WTC11 (cell line): ENCODE measurements around the gene RHBDD3. TPM values are rescaled to one million over a fixed set of nuclear protein-coding genes. Genes with fewer than 3 reads are reported as not detected.

Source experiments
- ATAC-seq: fragments of 200-7000 bp; cut with Tn5 transposase; 2 replicates; pipeline ENCODE4 v1.10.0; 2021; ENCODE audit warnings: mild to moderate bottlenecking, moderate library complexity
- CTCF ChIA-PET: fragments of 300-600 bp; sonication (Branson Sonifier 250); formaldehyde crosslinking; loops from one replicate; lab custom pipeline; 2021; ENCODE audit warnings: antibody characterized with exemption; lab: Charles Lee
- POLR2A ChIA-PET: fragments of 350-600 bp; sonication (Branson Sonifier 250); formaldehyde crosslinking; loops from one replicate; lab custom pipeline; 2021; ENCODE audit warnings: antibody characterized with exemption; lab: Charles Lee
- DNase-seq: peaks from one replicate; pipeline ENCODE4 v3.0.0; 2021; ENCODE audit warnings: low spot score
- H3K27ac Mint-ChIP-seq: 2 replicates; pipeline ENCODE4 v1.8.0; 2021; ENCODE audit warnings: mixed read lengths
- H3K27me3 Mint-ChIP-seq: 2 replicates; pipeline ENCODE4 v1.8.0; 2021; ENCODE audit warnings: low read depth, mild to moderate bottlenecking, moderate library complexity, mixed read lengths
- H3K36me3 Mint-ChIP-seq: 2 replicates; pipeline ENCODE4 v1.8.0; 2021; ENCODE audit warnings: mixed read lengths
- H3K4me1 Mint-ChIP-seq: 2 replicates; pipeline ENCODE4 v1.8.0; 2022; ENCODE audit warnings: mixed read lengths
- H3K4me3 Mint-ChIP-seq: 2 replicates; pipeline ENCODE4 v1.8.0; 2021; ENCODE audit warnings: mild to moderate bottlenecking, moderate library complexity, mixed read lengths
- H3K9me3 Mint-ChIP-seq: 2 replicates; pipeline ENCODE4 v1.8.0; 2021; ENCODE audit warnings: mixed read lengths
- ELF4 ChIP-seq: sonication (generic); formaldehyde crosslinking; IDR thresholded peaks from 2 replicates; pipeline ENCODE4 v1.8.1; 2022; ENCODE audit warnings: low read depth, mild to moderate bottlenecking, moderate library complexity, missing genetic modification reagents
- JUN ChIP-seq: sonication (generic); formaldehyde crosslinking; IDR thresholded peaks from 2 replicates; pipeline ENCODE4 v1.8.0; 2023; ENCODE audit warnings: mild to moderate bottlenecking, missing genetic modification reagents
- NFYB ChIP-seq: sonication (generic); formaldehyde crosslinking; conservative IDR thresholded peaks from 2 replicates; pipeline ENCODE4 v1.8.0; 2022; ENCODE audit warnings: low read depth, missing genetic modification reagents
- NR3C1 ChIP-seq: sonication (generic); formaldehyde crosslinking; conservative IDR thresholded peaks from 2 replicates; pipeline ENCODE4 v1.8.1; 2023; ENCODE audit warnings: low read depth, mild to moderate bottlenecking, missing genetic modification reagents
- OVOL2 ChIP-seq: fragments of 250-450 bp; sonication (Bioruptor Pico); IDR thresholded peaks from 2 replicates; pipeline ENCODE4 v1.9.0; 2021; ENCODE audit warnings: mild to moderate bottlenecking, borderline replicate concordance
- ZNF138 ChIP-seq: sonication (generic); formaldehyde crosslinking; conservative IDR thresholded peaks from 2 replicates; pipeline ENCODE4 v1.8.1; 2022; ENCODE audit warnings: mild to moderate bottlenecking, moderate library complexity, missing genetic modification reagents
- ZNF317 ChIP-seq: sonication (generic); formaldehyde crosslinking; IDR thresholded peaks from 2 replicates; pipeline ENCODE4 v1.8.1; 2023; ENCODE audit warnings: low read depth, mild to moderate bottlenecking, moderate library complexity, missing genetic modification reagents, borderline replicate concordance
- total RNA-seq: library from RNA; stranded (reverse); gene quantifications from 3 replicates; pipeline ENCODE4 v1.2.3, GENCODE V29; 2021
- TF ChIP-seq, protein P1 (sequence below): sonication (generic); formaldehyde crosslinking; IDR thresholded peaks from 2 replicates; pipeline ENCODE4 v1.8.1; 2022; ENCODE audit warnings: low read depth, missing genetic modification reagents, borderline replicate concordance
- TF ChIP-seq, protein P2 (sequence below): sonication (generic); formaldehyde crosslinking; IDR thresholded peaks from 2 replicates; pipeline ENCODE4 v1.8.1; 2023; ENCODE audit warnings: mild to moderate bottlenecking, missing genetic modification reagents, moderate library complexity
- TF ChIP-seq, protein P3 (sequence below): sonication (generic); formaldehyde crosslinking; IDR thresholded peaks from 2 replicates; pipeline ENCODE4 v1.8.1; 2022; ENCODE audit warnings: missing genetic modification reagents, borderline replicate concordance
- TF ChIP-seq, protein P4 (sequence below): sonication (generic); formaldehyde crosslinking; IDR thresholded peaks from 2 replicates; pipeline ENCODE4 v1.8.1; 2023; ENCODE audit warnings: mild to moderate bottlenecking, missing genetic modification reagents, borderline replicate concordance

RHBDD3 gene
- total RNA-seq, 1 experiment from 2014 or later, result 77.9 TPM

DNA sequence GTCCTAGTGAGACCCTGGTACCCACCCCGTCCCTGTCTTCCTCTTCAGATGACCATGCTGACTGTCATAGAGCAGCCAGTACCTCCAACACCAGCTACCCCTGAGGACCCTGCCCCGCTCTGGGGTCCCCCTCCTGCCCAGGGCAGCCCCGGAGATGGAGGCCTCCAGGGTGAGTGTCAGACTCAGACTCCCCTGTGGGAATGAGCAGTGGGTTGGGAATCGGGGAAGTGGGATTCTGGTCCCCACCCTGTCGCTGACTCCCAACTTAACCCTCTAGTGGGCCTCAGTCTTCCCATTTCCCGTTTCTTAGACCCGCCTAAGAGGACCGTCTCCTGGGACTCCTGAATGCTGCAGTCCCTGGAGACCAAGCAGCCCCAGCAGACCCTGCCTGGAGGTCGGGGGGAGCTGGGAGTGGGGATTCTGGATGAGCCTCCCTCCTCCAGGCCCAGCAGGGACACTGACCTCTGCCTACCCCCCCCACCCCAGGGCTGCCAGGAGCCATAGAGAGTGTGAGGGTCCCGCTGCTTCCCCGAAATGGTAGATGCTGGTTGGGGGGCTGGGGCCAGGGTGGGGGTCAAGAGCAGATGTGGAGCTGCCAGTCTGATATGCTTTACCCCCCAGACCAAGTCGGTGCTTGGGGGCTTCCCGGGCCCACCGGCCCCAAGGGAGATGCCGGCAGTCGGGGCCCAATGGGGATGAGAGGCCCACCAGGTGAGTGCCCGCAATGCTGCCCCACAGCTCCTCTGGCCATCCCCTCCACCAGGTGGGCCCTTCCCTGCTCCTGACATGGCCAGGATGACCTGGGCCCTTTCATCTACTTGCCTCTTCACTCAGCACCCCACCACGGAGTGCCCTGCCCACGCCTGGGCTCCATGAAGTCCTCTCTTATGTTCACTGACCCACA, 36.6 kb downstream of the RHBDD3 start:
- DNase-seq (no peak), ATAC-seq (no peak)
- Mint-ChIP-seq H3K27ac (no peak overlapping the region), H3K4me1 (no peaks in the 10 kb centered on the region), H3K9me3 (peaks cover 5% of the 10 kb centered on the region), H3K27me3 (peaks cover 9% of the 10 kb centered on the region), H3K4me3 (no peak overlapping the region), H3K36me3 (no peaks in the 10 kb centered on the region)
- TF ChIP-seq NFYB (CRISPR knock-in tag), result no peak
- no peak for TF ChIP-seq OVOL2 (CRISPR knock-in tag)
- TF ChIP-seq, protein P1, sequence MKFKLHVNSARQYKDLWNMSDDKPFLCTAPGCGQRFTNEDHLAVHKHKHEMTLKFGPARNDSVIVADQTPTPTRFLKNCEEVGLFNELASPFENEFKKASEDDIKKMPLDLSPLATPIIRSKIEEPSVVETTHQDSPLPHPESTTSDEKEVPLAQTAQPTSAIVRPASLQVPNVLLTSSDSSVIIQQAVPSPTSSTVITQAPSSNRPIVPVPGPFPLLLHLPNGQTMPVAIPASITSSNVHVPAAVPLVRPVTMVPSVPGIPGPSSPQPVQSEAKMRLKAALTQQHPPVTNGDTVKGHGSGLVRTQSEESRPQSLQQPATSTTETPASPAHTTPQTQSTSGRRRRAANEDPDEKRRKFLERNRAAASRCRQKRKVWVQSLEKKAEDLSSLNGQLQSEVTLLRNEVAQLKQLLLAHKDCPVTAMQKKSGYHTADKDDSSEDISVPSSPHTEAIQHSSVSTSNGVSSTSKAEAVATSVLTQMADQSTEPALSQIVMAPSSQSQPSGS, result no peak
- TF ChIP-seq, protein P2, sequence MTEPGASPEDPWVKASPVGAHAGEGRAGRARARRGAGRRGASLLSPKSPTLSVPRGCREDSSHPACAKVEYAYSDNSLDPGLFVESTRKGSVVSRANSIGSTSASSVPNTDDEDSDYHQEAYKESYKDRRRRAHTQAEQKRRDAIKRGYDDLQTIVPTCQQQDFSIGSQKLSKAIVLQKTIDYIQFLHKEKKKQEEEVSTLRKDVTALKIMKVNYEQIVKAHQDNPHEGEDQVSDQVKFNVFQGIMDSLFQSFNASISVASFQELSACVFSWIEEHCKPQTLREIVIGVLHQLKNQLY (CRISPR knock-in tag), result no peak
- POLR2A ChIA-PET, result no interaction called here
- CTCF ChIA-PET, result interaction anchor here (1.2 to 3.2 kb wide), 4 partner anchors 14 to 82 kb away, joined by 4 to 17 read pairs (median 7); partner anchors contain the start of gene EMID1

DNA sequence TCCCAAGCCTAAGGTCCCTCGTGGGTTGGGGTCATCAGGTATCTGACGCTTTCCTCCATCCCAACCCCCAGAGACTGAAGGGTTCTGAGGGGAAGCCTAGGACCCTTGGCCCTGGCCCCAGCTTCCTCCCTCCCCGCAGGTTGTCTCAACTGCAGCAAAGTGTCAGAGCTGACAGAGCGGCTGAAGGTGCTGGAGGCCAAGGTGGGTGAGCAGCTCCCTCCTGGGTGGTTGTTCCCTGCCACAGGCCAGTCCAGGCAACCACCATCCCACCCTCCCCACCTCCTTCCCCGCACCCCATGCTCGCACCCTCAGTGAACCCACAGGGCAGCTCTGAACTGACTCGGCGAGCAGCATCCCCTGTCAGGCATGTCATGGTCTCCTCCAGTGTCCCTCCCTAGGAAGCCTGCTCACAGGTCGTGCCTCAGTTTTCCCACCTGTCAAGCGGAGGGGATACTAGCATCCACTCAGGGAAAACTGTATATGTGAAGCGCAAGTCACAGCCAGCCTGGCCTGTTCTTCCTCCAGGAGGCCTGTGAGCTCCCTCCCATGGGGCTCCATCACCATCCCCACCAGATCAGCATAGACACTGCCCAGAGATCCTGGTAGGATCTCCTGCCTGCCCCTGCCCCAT, 41.3 kb downstream of the RHBDD3 start:
- ChIA-PET CTCF (interaction anchor here (0.6 to 3.2 kb wide), 5 partner anchors 11 to 65 kb away, joined by 3 to 22 read pairs (median 4); no protein-coding TSS in a partner anchor), POLR2A (no interaction called here)
- no peaks in the 10 kb centered on the region for H3K4me1 Mint-ChIP-seq
- ATAC-seq, result no peak
- H3K9me3 Mint-ChIP-seq, result no peaks in the 10 kb centered on the region
- H3K27me3 Mint-ChIP-seq, result peaks cover 3% of the 10 kb centered on the region; the same call in 1 of the 2 replicates
- H3K36me3 Mint-ChIP-seq, result no peaks in the 10 kb centered on the region
- H3K4me3 Mint-ChIP-seq, result no peak overlapping the region
- no peak for TF ChIP-seq ZNF138 (CRISPR knock-in tag)
- TF ChIP-seq, protein P3, sequence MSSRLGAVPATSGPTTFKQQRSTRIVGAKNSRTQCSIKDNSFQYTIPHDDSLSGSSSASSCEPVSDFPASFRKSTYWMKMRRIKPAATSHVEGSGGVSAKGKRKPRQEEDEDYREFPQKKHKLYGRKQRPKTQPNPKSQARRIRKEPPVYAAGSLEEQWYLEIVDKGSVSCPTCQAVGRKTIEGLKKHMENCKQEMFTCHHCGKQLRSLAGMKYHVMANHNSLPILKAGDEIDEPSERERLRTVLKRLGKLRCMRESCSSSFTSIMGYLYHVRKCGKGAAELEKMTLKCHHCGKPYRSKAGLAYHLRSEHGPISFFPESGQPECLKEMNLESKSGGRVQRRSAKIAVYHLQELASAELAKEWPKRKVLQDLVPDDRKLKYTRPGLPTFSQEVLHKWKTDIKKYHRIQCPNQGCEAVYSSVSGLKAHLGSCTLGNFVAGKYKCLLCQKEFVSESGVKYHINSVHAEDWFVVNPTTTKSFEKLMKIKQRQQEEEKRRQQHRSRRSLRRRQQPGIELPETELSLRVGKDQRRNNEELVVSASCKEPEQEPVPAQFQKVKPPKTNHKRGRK, result no peak
- TF ChIP-seq JUN (CRISPR knock-in tag), result no peak
- TF ChIP-seq ELF4, result no peak
- no peak for TF ChIP-seq ZNF317
- TF ChIP-seq NR3C1 (CRISPR knock-in tag), result no peak
- TF ChIP-seq, protein P4, sequence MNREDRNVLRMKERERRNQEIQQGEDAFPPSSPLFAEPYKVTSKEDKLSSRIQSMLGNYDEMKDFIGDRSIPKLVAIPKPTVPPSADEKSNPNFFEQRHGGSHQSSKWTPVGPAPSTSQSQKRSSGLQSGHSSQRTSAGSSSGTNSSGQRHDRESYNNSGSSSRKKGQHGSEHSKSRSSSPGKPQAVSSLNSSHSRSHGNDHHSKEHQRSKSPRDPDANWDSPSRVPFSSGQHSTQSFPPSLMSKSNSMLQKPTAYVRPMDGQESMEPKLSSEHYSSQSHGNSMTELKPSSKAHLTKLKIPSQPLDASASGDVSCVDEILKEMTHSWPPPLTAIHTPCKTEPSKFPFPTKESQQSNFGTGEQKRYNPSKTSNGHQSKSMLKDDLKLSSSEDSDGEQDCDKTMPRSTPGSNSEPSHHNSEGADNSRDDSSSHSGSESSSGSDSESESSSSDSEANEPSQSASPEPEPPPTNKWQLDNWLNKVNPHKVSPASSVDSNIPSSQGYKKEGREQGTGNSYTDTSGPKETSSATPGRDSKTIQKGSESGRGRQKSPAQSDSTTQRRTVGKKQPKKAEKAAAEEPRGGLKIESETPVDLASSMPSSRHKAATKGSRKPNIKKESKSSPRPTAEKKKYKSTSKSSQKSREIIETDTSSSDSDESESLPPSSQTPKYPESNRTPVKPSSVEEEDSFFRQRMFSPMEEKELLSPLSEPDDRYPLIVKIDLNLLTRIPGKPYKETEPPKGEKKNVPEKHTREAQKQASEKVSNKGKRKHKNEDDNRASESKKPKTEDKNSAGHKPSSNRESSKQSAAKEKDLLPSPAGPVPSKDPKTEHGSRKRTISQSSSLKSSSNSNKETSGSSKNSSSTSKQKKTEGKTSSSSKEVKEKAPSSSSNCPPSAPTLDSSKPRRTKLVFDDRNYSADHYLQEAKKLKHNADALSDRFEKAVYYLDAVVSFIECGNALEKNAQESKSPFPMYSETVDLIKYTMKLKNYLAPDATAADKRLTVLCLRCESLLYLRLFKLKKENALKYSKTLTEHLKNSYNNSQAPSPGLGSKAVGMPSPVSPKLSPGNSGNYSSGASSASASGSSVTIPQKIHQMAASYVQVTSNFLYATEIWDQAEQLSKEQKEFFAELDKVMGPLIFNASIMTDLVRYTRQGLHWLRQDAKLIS (CRISPR knock-in tag), result no peak
- no peak for DNase-seq
- H3K27ac Mint-ChIP-seq, result no peak overlapping the region
